Endothelial cell (in vitro differentiated cells): ENCODE measurements around the gene SORCS3. TPM values are rescaled to one million over a fixed set of nuclear protein-coding genes. Genes with fewer than 3 reads are reported as not detected.

ENCODE experiments used
- DNase-seq: peaks from one replicate; pipeline ENCODE4 v3.0.0; 2021; ENCODE audit warnings: low spot score
- H3K27ac Mint-ChIP-seq: one replicate; pipeline ENCODE4 v1.8.0; 2021; ENCODE audit warnings: mixed read lengths, inconsistent platforms; ENCODE audit not compliant: unreplicated experiment
- H3K27me3 Mint-ChIP-seq: one replicate; pipeline ENCODE4 v1.8.0; 2021; ENCODE audit warnings: mild to moderate bottlenecking, moderate library complexity, mixed read lengths, inconsistent platforms; ENCODE audit not compliant: unreplicated experiment
- H3K36me3 Mint-ChIP-seq: one replicate; pipeline ENCODE4 v1.8.0; 2021; ENCODE audit warnings: mild to moderate bottlenecking, low read depth, mixed read lengths, inconsistent platforms; ENCODE audit not compliant: unreplicated experiment
- H3K4me1 Mint-ChIP-seq: one replicate; pipeline ENCODE4 v1.8.0; 2021; ENCODE audit warnings: mild to moderate bottlenecking, mixed read lengths, inconsistent platforms; ENCODE audit not compliant: unreplicated experiment
- H3K4me3 Mint-ChIP-seq: one replicate; pipeline ENCODE4 v1.8.0; 2021; ENCODE audit warnings: mild to moderate bottlenecking, mixed read lengths, inconsistent platforms; ENCODE audit not compliant: unreplicated experiment
- H3K9me3 Mint-ChIP-seq: one replicate; pipeline ENCODE4 v1.8.0; 2021; ENCODE audit warnings: mixed read lengths, inconsistent platforms; ENCODE audit not compliant: unreplicated experiment
- total RNA-seq: library from RNA; stranded (reverse); fragmentation: NEBNext Ultra II Directional; extraction: Animal tissue kit (Norgen Biotek cat#: 25700); gene quantifications from one replicate; pipeline ENCODE4 v1.2.1, GENCODE V29; 2021; ENCODE audit not compliant: unreplicated experiment
- TF ChIP-seq, protein P1 (sequence below): fragments of 200-600 bp; sonication (generic); IDR thresholded peaks from one replicate; pipeline ENCODE4 v1.5.0; 2021; ENCODE audit warnings: antibody characterized with exemption; ENCODE audit not compliant: unreplicated experiment

The SORCS3 gene
- total RNA-seq, 1 donor from 2014 or later = not detected

DNA sequence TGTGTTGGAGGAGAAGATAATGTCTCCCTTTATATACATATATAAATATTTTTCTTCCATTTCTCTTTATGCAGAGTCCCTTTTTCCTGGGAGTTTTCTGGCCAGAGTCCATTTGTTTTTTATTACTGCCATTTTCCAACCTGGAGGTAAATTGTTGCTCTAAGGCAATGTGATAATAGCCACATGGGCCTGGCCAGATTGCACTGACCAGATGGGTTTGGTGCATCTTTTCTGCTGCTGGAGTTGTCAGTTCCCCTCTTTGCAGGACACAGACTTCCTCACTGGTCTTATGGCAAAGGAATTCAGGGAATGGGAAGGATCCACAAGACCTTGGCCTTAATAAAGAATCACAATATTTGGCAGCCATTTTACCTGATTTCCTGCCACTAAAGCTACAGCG, 254.9 kb downstream of the SORCS3 start:
- Mint-ChIP-seq H3K27ac (no peak overlapping the region), H3K27me3 (no peaks in the 10 kb centered on the region), H3K9me3 (no peaks in the 10 kb centered on the region), H3K36me3 (no peaks in the 10 kb centered on the region), H3K4me3 (no peak overlapping the region), H3K4me1 (no peaks in the 10 kb centered on the region)
- TF ChIP-seq, protein P1, sequence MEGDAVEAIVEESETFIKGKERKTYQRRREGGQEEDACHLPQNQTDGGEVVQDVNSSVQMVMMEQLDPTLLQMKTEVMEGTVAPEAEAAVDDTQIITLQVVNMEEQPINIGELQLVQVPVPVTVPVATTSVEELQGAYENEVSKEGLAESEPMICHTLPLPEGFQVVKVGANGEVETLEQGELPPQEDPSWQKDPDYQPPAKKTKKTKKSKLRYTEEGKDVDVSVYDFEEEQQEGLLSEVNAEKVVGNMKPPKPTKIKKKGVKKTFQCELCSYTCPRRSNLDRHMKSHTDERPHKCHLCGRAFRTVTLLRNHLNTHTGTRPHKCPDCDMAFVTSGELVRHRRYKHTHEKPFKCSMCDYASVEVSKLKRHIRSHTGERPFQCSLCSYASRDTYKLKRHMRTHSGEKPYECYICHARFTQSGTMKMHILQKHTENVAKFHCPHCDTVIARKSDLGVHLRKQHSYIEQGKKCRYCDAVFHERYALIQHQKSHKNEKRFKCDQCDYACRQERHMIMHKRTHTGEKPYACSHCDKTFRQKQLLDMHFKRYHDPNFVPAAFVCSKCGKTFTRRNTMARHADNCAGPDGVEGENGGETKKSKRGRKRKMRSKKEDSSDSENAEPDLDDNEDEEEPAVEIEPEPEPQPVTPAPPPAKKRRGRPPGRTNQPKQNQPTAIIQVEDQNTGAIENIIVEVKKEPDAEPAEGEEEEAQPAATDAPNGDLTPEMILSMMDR = no peak
- no peak for DNase-seq

DNA sequence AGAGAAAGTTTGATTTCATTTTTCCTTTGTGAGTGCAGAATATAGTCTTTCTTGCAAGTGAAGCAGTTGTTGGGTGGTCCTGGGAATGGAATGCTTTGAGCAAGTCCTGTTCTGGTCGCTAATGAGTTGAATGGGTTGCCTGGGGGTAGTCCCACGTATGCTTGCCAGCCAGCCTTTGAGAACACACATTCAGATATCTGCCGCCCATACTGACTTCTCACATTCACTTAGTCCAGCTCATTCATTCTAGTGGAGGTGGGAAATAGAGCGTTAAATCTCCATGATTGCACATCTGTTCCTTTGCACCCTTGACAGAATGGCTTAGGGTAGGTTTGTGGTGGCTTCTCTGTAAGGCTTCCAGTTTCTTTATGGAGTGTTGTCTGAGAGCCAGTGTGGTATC, 256.6 kb downstream of the SORCS3 start:
- no peaks in the 10 kb centered on the region for H3K36me3 Mint-ChIP-seq
- TF ChIP-seq, protein P1 = no peak
- DNase-seq = no peak
- no peaks in the 10 kb centered on the region for H3K27me3 Mint-ChIP-seq
- no peaks in the 10 kb centered on the region for H3K4me1 Mint-ChIP-seq
- H3K27ac Mint-ChIP-seq = no peak overlapping the region
- no peak overlapping the region for H3K4me3 Mint-ChIP-seq
- no peaks in the 10 kb centered on the region for H3K9me3 Mint-ChIP-seq

DNA sequence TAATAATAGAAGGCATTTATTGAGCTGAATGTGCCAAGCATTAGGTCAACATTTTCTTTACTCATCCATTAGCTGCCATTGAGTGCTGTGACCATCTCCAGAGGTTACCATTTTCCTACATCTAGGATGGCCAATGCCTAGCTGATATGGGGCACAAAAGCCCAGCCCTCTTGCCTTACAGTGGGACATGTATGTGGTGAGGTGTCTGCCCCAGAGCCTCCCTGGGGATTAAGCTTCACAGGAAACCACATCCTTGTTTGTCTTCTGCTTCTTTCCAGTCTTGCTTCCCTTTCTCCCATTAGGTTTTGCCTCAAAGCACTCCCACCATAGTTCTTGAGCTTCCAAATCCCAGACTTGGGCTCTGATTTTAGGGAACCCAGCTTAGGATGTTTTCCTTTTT, 258.7 kb downstream of the SORCS3 start:
- no peak for DNase-seq
- H3K27ac Mint-ChIP-seq = no peak overlapping the region
- TF ChIP-seq, protein P1 = no peak
- H3K27me3 Mint-ChIP-seq = no peaks in the 10 kb centered on the region
- H3K4me3 Mint-ChIP-seq = no peak overlapping the region
- H3K36me3 Mint-ChIP-seq = no peaks in the 10 kb centered on the region
- H3K9me3 Mint-ChIP-seq = no peaks in the 10 kb centered on the region
- no peaks in the 10 kb centered on the region for H3K4me1 Mint-ChIP-seq

DNA sequence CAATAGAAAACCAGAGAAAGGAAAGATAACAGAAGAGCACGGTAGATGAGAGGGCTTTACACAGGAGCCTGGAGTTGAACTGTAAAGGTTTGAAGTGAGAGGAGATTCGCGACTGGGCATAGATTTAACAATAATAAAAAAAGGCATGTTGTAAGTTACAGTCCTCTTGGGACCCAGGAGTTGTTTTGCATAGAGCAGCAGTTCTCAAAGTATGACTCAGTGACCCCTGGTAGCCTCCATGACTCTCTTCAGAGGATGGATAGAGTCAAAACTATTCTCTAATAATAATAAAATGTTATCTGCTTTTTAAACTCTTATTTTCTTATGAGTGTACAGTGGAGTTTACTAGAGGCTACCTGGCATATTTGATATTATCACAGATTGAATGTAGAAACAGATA, 262.3 kb downstream of the SORCS3 start:
- TF ChIP-seq, protein P1 = no peak
- no peak overlapping the region for H3K4me3 Mint-ChIP-seq
- no peak overlapping the region for H3K27ac Mint-ChIP-seq
- DNase-seq = no peak
- H3K27me3 Mint-ChIP-seq = no peaks in the 10 kb centered on the region
- H3K4me1 Mint-ChIP-seq = no peaks in the 10 kb centered on the region
- no peaks in the 10 kb centered on the region for H3K36me3 Mint-ChIP-seq
- H3K9me3 Mint-ChIP-seq = no peaks in the 10 kb centered on the region

DNA sequence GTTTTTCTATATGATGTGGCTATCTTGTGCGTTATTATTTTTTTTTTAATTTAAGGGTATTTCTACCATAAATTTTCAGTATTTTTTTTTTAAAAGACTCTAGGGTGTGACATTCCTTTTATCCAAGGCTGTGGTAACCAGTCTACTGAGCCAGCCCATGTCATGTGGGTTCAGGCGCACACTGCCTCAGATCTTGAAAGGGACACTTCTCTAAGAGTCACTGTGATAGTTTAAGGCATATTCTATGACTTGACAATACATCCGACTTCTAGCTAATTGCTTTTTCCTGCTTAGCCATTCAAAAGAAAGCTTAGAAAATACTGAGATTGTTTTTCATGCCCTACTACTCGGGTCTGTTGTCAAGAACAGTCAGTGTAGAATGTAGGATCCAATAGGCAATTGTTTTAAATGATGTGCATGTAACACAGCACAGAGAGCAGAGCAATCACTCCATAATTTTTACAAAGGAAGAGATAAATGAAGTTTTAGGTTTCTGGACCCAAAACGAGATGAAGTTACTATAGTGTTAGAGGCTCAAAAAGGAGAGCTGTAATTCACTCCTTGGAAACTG, 263.7 kb downstream of the SORCS3 start:
- Mint-ChIP-seq H3K36me3 (no peaks in the 10 kb centered on the region), H3K27ac (no peak overlapping the region), H3K9me3 (no peaks in the 10 kb centered on the region), H3K4me3 (no peak overlapping the region), H3K27me3 (no peaks in the 10 kb centered on the region), H3K4me1 (no peaks in the 10 kb centered on the region)
- no peak for DNase-seq
- TF ChIP-seq, protein P1 = no peak
